SK-MEL-5 (cell line): ENCODE data around the gene SMDT1. TPM values are rescaled to one million over a fixed set of nuclear protein-coding genes. Genes with fewer than 3 reads are reported as not detected.
A peak's percentile ranks its signal among the peaks of the same experiment; 100 is the strongest.
"Not testable (repeated sequence)": the region's sequence is repeated elsewhere in the genome, so short reads cannot be mapped to it uniquely, and the experiment has no call there.

Experiments
- DNase-seq: peaks from one replicate; pipeline ENCODE4 v3.0.0-alpha.2; 2016; ENCODE audit warnings: low read depth, low spot score
- in situ Hi-C: cut with HindIII; loops from 2 replicates; pipeline ENCODE4 v1.10.0; 2016; ENCODE audit warnings: low sequenced_read_pairs, high pct_unique_total_duplicates, low pct_unique_long_range_greater_than_20kb
- total RNA-seq: library from RNA; depleted of rRNA; stranded (reverse); fragments of >200 nt; shearing (Covaris generic); gene quantifications from 2 replicates; pipeline ENCODE4 v1.2.3, GENCODE V29; 2014

SMDT1 gene
- total RNA-seq, 1 experiment from 2014 or later: 17.4 TPM

DNA sequence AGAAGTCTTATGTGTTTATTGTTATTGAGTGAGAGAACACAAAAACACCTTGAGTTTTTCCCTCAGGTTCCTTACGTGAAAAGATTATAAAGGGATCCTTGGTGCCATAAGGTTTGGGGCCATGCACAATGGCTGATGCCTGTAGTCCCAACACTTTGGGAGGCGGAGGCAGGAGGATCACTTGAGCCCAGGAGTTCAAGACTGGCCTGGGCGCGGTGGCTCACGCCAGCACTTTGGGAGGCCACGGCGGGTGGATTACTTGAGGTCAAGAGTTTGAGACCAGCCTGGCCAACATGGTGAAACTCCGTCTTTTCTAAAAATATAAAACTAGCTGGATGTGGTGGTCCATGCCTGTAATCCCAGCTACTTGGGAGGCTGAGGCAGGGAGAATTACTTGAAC lies 5.4 kb downstream of the SMDT1 start:
- in situ Hi-C loops: no loop called here
- DNase-seq: no peak

DNA sequence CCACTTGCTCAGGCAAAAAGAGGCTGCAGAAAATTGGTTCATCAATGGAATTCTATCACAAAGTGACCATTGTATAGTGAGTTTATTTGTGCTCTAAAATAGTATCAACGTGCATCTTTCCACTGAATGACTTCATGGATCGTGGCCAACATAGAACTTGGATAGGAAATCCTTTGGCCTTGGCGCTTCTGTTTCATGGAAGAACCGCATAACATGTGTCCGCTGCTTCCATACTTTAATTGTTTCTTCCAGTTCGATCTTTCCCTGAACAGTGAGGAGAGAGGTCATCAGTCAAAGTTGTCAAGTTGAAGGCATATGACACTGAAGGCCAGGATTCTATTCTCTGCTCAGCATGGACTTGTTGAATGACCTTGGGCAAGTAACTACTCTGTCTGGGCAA lies 6.6 kb downstream of the SMDT1 start:
- DNase-seq: no peak
- in situ Hi-C loops: no loop called here

DNA sequence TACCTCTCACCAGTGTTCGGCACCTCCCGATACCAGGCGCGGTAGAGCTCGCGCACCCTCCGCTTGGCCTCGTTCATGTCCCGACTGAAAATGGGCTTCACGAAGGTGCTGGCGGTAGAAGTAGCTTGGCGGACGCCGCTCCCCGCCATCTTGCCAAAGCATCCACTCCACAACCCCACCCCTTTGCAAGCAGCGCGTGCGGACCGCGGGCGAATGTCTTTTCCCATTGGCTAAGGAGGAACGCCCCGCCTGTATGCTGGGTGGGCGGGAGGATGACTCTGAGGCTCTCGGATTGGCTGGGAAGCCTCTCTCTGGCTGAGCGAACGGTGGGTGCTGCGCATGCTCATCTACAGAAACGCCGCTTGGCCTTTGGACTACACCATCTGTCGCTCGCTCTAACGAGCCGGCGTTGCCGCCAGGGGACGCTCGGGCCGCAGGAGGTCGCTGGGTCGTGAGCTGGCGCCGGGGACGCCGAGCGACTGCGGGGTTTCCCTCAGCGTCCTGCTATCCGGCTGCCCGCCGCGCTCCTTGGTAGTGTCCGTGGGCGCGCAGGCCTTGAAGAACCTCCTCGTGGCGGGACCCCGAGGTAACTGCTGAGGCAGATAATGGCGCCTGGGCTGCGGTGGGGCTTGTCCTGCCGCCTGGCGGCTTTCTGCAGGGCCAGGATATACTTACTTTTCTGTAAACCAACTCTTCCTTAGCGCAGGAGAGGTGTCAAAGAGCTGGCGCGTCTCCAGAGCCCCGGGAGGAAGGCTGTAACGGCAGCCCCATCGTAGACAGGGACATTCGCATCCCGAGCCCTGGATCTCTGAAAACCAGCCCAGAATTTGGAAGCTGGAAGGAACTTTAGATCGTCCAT lies 11.3 kb downstream of the SMDT1 start, which contains the start of gene NDUFA6:
Gene NDUFA6 (minus strand): TSS at position 177 of the 859 bp plus-strand sequence. CDS start 28 bp downstream, at position 149.
- DNase-seq: peak; percentile 100
- in situ Hi-C loops: no loop called here

GRCh38 chr22:42091455-42091782 lies 11.9 kb downstream of the SMDT1 start:
- in situ Hi-C loops: no loop called here
- no peak for DNase-seq

- in situ Hi-C loops: no loop called here
- no peak for DNase-seq
These were observed 21.7 kb downstream of the SMDT1 start for GRCh38 chr22:42101199-42101598.

DNA sequence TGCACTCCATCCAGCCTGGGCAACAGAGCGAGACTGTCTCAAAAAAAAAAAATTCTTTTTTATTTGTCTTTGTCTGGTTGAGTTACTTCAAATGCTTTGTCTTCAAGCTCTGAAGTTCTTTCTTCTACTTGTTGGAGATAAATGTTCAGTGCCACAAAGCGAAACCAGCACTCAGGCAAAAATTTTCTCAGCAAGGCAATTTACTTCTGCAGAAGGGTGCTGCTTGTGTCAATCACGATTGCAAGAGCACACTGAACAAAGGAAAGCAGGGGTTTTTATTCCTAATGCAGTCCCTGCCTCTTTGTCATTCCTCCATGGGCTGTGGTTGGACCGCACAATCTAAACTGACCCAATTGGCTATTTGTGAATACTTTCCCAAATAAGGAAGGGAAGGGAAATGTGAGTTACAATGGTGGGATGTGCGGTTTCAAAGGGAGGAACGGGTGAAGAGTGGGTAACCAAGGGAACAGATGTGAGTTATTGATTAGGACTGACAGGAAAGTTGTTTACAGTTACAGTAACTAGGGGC lies 24.9 kb downstream of the SMDT1 start:
- in situ Hi-C loops, DNase-seq: not testable (repeated sequence)

DNA sequence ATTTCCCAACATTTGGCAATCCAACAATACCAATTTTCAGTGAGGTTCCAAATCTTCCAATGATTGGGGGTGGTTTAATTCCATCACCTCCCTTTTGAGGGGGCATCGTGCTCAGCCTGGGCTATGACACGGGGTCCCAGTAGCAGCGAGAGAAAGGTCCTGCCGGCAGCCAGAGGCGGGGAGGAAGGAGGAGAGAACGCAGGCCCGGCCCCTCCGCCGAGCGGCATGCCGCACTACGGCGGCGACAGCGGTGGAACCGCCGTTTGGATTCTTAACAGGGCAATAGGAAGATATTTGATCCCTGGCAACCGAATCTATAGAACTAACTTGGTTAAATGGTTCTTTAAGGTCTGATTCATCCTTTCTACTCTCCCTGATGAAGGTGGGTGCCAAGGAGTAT lies 29.3 kb downstream of the SMDT1 start:
- no peak for DNase-seq
- in situ Hi-C loops: no loop called here

DNA sequence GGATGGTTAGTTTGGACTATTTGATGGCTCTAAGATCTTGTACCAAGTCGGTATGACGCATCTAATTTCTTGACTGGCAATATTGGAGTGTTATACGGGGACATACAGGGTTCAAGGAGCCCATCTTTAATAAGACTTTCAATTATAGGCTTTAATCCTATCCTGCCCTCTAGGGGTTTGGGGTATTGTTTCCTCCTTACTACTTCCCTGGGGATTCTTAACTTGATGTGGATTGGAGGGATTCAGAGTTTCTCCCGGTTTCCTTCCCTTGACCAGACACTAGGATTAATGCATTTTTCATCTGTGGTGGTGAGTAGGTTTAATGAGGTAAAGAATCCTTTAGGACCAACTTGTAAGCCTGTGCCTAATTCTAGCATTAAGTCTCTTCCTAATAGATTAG lies 32.3 kb downstream of the SMDT1 start:
- in situ Hi-C loops: no loop called here
- peak; percentile 22 for DNase-seq

DNA sequence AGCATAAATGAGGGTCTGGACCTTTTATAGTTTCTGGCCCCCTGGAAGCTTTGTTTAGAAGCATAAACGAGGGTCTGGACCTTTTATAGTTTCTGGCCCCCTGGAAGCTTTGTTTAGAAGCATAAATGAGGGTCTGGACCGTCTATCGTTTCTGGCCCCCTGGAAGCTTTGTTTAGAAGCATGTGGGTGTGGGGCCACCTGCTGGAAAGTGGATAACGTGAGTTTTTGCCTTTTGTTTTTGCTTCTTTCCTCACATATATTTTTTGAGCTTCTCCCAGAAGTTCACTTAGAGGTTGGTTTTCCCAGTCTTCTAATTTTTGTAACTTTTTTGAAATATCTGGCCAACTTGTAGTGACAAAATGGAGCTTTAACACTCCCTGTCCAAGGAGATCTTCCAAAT lies 33.3 kb downstream of the SMDT1 start:
- peak; percentile 43 for DNase-seq
- in situ Hi-C loops: not testable (repeated sequence)

GRCh38 chr22:42114721-42115120 lies 35.2 kb downstream of the SMDT1 start:
- in situ Hi-C loops: no loop called here
- peak; percentile 73 for DNase-seq

DNA sequence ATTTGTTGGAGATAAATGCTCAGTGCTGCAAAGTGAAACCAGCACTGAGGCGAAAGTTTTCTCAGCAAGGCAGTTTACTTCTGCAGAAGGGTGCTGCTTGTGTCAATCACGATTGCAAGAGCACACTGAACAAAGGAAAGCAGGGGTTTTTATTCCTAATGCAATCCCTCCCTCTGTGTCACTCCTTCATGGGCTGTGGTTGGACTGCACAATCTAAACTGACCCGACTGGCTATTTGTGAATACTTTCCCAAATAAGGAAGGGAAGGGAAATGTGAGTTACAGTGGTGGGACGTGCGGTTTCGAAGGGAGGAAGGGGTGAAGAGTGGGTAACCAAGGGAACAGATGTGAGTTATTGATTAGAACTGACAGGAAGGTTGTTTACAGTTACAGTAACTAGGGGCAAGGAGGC lies 35.9 kb downstream of the SMDT1 start:
- DNase-seq, in situ Hi-C loops: not testable (repeated sequence)

GRCh38 chr22:42116848-42117424 lies 37.4 kb downstream of the SMDT1 start:
- DNase-seq: peak; percentile 46
- in situ Hi-C loops: no loop called here

DNA sequence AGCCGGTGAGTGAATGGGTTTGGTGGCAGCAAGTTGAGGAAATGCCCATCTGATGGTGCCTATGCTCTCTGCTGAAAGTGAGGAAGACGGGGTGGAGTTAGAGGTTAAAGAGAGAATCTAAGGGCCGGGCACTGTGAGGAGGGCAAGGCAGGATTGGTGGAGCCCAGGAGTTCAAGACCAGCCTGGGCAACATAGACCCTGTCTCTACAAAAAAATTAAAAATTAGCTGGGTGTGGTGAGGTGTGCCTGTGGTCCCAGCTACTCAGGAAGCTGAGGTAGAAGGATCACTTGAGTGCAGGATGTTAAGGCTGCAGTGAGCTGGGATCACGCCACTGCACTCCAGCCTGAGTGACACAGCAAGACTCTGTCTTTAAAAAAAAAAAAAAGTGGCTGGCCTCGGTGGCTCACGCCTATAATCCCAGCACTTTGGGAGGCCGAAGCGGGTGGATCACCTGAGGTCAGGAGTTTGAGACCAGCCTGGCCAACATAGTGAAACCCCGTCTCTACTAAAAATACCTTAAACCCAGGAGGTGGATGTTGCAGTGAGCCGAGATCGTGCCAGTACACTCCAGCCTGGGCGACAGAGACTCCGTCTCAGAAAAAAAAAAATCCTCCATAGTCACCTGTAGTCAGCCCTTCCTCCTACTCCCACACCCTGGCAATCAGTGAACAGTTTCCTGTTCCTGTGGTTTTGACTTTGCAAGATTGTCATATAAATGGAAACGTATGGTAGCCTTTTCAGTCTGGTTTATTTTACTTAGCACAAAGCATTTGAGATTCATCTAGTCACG lies 40.9 kb downstream of the SMDT1 start:
- DNase-seq: not testable (repeated sequence)

GRCh38 chr22:42123529-42123928 lies 44.0 kb downstream of the SMDT1 start:
- in situ Hi-C loops, DNase-seq: not testable (repeated sequence)

More for the DNA sequence above, 40.9 kb downstream of the SMDT1 start:
- in situ Hi-C loops: not testable (repeated sequence)

GRCh38 chr22:42127606-42128005 lies 48.1 kb downstream of the SMDT1 start:
- in situ Hi-C loops: no loop called here
- DNase-seq: no peak

GRCh38 chr22:42128007-42128406 lies 48.5 kb downstream of the SMDT1 start:
- DNase-seq, in situ Hi-C loops: not testable (repeated sequence)

- in situ Hi-C loops, DNase-seq: not testable (repeated sequence)
These were observed 49.5 kb downstream of the SMDT1 start for GRCh38 chr22:42128776-42129694.
